Measurements from ENCODE around the gene DUSP2. TPM values are rescaled to one million over a fixed set of nuclear protein-coding genes. Genes with fewer than 3 reads are reported as not detected.

The DUSP2 gene
- total and polyA plus RNA-seq, 9 of the 15 experiments (the other 6 are each of a cell fraction or from before 2014, with no cell fraction given), result 0.04 to 0.18 TPM; not detected in 7

GRCh38 chr2:96188821-96189526 lies 43.7 kb upstream of the DUSP2 start (continued):
- TF ChIP-seq THAP12 (CRISPR knock-in tag; IDR thresholded peaks at IDR 0.05), result no peak
- TF ChIP-seq FOXP4 (CRISPR knock-in tag; IDR thresholded peaks at IDR 0.05; ENCODE audit: borderline replicate concordance), result no peak
- peak; percentile 90 for TF ChIP-seq PKNOX1 (IDR thresholded peaks at IDR 0.05)
- TF ChIP-seq CEBPZ (IDR thresholded peaks at IDR 0.05; ENCODE audit: borderline replicate concordance, low read depth, low read length), result no peak
- TF ChIP-seq NCOA4 (IDR thresholded peaks at IDR 0.05; ENCODE audit: partially characterized antibody), result no peak
- TF ChIP-seq ZNF584 (CRISPR knock-in tag; IDR thresholded peaks at IDR 0.05; ENCODE audit: low read depth), result peak; percentile 24; the same call in 1 of the 2 replicates
- TF ChIP-seq CREB1 (IDR thresholded peaks at IDR 0.05), result no peak
- TF ChIP-seq CREB1 (CRISPR knock-in tag; IDR thresholded peaks at IDR 0.05), result no peak
- TF ChIP-seq ETV1 (tag; conservative IDR thresholded peaks at IDR 0.05; ENCODE audit: low read depth), result no peak
- TF ChIP-seq HMBOX1 (IDR thresholded peaks at IDR 0.05), result no peak
- TF ChIP-seq ZNF431 (CRISPR knock-in tag; IDR thresholded peaks at IDR 0.05), result no peak
- no peak for TF ChIP-seq HINFP (tag; conservative IDR thresholded peaks at IDR 0.05; ENCODE audit: low read depth)

All from K562 (cell line).